Measurements from ENCODE around the gene DPP6.

DPP6 gene

GRCh38 chr7:154480817-154481216 is 428.6 kb downstream of the DPP6 start:
- DNase-seq = no peak

GRCh38 chr7:154482863-154483262 is 430.7 kb downstream of the DPP6 start:
- DNase-seq = no peak

DNA sequence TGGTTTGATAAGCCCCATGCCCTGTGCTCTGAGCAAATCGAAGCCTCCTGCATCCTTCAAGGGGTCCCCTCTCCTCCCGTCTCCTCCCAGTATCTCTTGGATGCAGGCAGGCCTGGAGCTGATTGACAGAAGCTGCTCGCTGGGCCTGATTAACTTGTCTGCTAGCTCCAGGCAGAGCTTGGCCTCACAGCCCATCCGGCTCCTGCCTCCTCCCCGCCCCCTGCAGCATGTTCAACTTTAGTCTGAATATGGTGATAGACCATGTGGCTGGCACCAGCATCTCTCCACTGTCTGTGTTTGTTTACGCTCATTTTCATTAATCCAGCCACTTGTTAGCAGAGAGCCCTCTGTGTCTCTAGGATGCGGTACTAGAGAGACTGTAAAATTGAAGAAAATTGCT is 432.2 kb downstream of the DPP6 start:
- DNase-seq = no peak

- no peak for DNase-seq
Measured at GRCh38 chr7:154484943-154485342, 432.7 kb downstream of the DPP6 start.

DNA sequence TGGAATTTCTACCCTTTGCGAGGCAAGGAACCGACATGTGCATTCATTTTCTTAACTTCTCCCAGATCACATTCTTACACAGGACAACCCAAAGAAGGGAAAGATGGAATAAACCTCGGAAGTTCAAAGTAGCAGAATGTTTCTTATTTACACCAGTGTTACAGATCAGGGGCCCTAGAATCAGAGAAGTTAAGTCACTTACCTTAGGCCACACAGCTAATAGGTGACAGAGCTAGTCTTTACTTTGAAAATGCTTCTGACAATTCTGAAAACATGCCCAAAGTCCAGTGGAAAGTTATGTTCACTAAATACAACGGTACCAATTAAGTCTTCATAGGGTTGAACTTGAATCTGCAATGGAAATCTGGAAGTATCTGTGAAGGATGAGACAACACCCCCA is 437.7 kb downstream of the DPP6 start:
- no peak for DNase-seq

DNA sequence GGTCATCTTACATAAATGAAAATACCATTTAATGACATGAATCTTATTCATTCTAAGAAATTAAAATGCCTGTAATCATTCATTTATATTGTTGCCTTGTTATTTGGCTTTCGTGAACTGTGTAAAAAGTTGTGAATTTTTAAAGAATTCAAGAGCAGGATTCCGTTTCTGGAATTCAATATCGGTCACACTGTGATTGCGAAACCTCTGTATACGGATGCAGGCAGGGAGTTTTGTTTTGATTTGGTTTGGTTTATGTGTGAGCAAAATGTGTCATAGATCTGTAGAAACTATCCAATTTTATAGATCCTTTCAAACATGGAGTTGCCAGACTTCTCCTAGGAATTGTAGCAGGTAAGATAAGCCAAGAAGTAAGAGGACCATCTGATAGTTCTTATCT is 441.4 kb downstream of the DPP6 start:
- no peak for DNase-seq

GRCh38 chr7:154497751-154498150 is 445.6 kb downstream of the DPP6 start:
- no peak for DNase-seq

- DNase-seq = no peak
Measured at GRCh38 chr7:154503962-154504550, 451.9 kb downstream of the DPP6 start.

DNA sequence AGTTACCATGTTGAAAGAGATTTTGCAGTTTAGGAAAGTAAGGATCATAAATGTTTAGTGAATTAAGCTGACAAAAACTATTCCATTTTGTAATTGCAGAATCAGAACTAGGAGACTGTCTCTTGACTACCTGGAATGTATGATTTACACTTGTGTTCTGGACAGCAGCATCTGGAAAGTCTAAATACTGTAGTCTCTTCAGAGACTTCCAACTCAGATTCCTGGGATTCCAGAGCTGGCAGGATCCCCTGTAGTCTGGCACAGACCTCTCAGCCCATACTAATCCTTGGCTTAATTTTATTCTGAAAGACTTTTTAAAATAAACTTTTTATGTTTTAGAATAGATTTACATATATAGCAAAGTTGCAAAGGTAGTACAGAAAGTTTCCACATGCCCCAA is 452.7 kb downstream of the DPP6 start:
- DNase-seq = no peak

GRCh38 chr7:154505362-154505761 is 453.2 kb downstream of the DPP6 start:
- no peak for DNase-seq

GRCh38 chr7:154509192-154509591 is 457.0 kb downstream of the DPP6 start:
- no peak for DNase-seq

GRCh38 chr7:154512121-154512833 is 460.1 kb downstream of the DPP6 start:
- no peak for DNase-seq

GRCh38 chr7:154517768-154518167 is 465.6 kb downstream of the DPP6 start:
- no peak for DNase-seq

DNA sequence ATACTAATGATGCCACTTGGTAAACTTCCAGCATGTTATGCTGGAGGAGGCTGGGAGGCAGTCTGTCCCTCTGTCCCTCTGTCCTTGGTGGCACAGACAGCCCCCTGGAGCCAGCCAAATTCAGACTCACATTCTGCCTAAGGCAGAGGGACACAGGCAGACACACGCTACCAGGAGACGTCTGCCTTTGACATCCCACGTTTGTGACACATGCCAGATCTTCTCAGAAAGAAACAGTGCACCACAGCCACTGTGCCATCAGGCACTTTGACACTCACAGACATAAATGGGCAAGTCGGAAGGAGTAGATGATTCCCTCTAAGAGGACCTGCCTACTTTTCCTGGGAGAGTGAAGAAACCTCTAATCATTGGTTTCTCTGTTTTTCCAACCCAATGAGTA is 467.0 kb downstream of the DPP6 start:
- DNase-seq = no peak

GRCh38 chr7:154530136-154530535 is 477.9 kb downstream of the DPP6 start:
- DNase-seq = no peak

DNA sequence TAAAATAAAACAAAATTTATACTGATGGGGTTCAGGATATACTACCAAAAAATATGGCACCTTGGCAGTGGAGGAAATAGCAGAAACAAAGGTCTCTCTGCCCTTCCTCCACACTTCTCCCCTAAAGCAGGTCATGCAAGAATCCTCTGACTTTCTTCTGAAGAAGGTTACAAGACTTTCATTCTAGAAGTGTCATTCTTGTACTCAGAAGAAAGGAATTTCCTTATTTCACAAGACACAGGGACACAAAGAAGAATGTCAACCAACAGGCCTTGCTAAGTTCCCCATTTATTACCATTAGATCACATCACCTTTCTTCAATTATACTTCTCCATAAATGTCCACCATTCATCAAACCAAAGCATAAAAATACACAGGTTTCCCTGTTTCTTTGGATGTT is 480.6 kb downstream of the DPP6 start:
- no peak for DNase-seq

DNA sequence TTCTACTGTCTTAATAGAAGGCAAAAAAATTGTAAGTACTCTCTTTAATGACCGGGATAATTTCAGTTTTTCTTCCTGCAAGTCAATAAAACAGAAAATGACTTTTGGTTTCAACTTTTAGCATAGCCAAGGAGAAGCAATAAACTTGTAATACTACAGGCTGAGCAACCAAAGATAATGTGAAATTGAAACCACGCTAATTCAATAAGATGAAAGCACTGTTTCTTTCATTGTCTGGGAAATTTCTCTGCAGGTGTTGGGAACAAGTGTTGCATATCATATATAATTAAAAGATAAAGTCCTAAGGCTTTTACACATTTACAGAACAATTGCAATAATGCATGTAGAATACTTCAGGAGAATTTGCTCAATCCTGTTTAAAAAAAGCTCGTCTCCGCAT is 488.4 kb downstream of the DPP6 start:
- no peak for DNase-seq

GRCh38 chr7:154541606-154542005 is 489.4 kb downstream of the DPP6 start:
- no peak for DNase-seq

GRCh38 chr7:154546946-154547587 is 494.9 kb downstream of the DPP6 start:
- DNase-seq = no peak

DNA sequence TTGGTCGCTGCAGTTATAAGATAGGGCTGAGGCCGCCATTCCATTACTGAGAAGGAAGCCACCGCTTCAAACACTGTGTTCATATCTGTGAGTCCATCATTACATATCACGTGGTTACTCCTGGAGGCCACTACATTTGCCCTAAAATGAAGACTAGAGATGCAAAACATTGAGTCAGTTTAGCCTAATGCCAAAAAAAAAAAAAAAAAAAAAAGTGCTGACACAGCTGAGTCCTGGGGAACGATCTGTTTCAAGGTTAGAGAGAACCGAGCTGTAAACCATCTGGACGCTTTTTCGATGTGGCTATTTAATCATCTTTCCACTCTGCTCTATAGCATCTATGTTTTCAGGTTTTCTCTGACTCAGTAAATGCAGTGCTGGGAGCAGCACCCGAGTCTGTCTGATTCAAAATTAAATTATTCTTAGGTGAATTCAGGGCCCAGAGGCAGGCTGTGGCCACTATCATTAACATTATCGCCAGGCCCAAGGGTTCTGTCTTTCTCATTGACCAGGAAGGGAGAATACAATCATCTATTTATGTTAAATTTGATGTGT is 501.6 kb downstream of the DPP6 start:
- DNase-seq = no peak

DNA sequence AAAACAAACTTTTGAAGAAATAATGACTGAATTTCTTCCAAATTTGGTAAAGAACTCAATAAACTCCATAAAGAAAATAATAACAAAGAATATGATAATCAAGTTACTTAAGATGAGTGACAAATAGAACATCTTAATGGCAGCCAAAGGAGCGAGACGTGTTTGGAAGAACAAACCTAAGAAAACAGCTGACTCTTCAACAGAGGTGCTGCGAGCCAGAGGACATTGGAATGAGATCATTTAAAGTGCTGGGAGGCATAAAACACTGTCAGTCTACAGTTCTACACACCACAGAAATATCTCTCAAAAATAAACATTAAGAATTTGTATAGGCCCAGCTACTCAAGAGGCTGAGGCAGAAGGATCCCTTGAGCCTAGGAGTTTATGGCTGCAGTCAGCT is 507.3 kb downstream of the DPP6 start:
- no peak for DNase-seq

DNA sequence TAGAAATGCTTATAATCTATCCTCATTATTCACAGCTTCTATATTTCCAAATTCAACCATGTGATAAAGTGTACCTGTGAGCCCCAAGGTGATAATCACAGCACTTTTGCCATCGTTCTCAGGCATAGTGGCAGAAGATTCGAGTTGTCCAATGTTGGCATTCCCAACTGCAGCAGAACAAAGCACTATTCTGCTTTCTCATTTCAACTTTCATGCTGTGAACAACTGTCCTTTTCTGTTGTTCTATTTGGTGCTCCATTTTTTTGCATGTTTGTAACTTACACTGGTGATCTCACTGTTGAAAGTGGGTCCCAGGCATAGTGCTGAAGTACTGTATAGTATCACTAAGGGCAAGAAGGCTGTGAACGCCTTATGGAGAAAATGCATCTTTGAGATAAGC is 512.5 kb downstream of the DPP6 start:
- DNase-seq = no peak

- no peak for DNase-seq
Measured at GRCh38 chr7:154566877-154567276, 514.7 kb downstream of the DPP6 start.

DNA sequence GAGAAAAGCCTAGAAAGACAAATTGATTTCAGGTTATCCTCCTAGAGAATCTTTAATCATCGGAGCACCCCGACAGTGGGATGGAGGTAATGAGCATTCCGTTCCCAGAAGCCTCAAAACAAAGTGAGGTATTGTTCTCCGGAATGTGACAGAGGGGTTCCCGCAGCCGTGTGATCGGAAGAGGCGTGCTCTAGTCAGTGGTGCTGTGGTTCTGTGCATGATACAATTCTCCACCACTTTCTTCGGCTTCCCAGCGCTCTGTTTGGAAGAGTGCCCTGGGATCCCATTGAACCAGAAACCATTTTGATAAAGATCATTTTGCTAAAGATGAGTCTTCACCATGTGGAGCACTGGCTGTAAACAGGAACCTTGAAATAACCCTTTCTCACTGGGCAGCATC is 516.1 kb downstream of the DPP6 start:
- DNase-seq = no peak

All from activated gamma-delta T cell treated with Interleukin-2 at 50 U/mL for 16 hours (primary cell).